Activated naive CD4-positive, alpha-beta T cell treated with anti-CD3 and anti-CD28 coated beads, Interleukin-2, amount 10 ng/mL, durations not matched to agents 7 days and 5 days (primary cell): ENCODE results near the gene FKBP1A.
"Not testable (repeated sequence)": the region's sequence is repeated elsewhere in the genome, so short reads cannot be mapped to it uniquely, and the experiment has no call there.

ENCODE experiments used
- CTCF ChIA-PET: fragments of 350-600 bp; sonication (Branson Sonifier 250); formaldehyde crosslinking; loops from one replicate; lab custom pipeline; 2021; ENCODE audit warnings: antibody characterized with exemption; lab: Charles Lee
- DNase-seq: peaks from one replicate; pipeline ENCODE4 v3.0.0-alpha.2; 2020
- H3K27ac Mint-ChIP-seq: one replicate; pipeline ENCODE4 v1.8.0; 2021; ENCODE audit warnings: mild to moderate bottlenecking, moderate library complexity, mixed read lengths
- H3K27me3 Mint-ChIP-seq: one replicate; pipeline ENCODE4 v1.8.0; 2021; ENCODE audit warnings: mild to moderate bottlenecking, mixed read lengths
- H3K36me3 Mint-ChIP-seq: one replicate; pipeline ENCODE4 v1.8.0; 2021; ENCODE audit warnings: mixed read lengths
- H3K4me1 Mint-ChIP-seq: one replicate; pipeline ENCODE4 v1.8.0; 2021; ENCODE audit warnings: mixed read lengths
- H3K4me3 Mint-ChIP-seq: one replicate; pipeline ENCODE4 v1.8.0; 2021; ENCODE audit warnings: mild to moderate bottlenecking, moderate library complexity, mixed read lengths
- H3K9me3 Mint-ChIP-seq: one replicate; pipeline ENCODE4 v1.8.0; 2021; ENCODE audit warnings: mixed read lengths

The FKBP1A gene

DNA sequence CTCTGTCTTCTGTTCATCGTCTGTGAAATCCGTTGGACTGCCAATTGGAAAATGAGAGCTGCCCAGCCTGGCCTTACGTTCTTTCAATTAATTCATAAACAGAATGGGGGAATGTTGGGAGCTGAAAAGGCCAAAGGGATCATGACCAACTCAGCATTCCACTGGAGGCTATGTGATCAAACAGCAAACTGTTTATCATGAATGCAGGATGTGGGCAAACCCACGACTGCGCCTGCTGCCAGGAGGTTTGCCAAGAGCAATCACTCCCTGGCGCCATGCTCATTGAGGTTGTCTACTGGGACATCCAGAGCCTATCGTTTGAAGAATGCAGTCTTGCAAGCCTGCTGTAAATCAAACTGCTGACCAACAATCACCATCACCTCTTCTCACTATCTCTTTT is 9.3 kb upstream of the FKBP1A start:
- Mint-ChIP-seq H3K4me1 (peaks cover 15% of the 10 kb centered on the region), H3K27me3 (peaks cover 17% of the 10 kb centered on the region), H3K27ac (no peak overlapping the region), H3K9me3 (peaks cover 9% of the 10 kb centered on the region), H3K36me3 (peaks cover 2% of the 10 kb centered on the region), H3K4me3 (no peak overlapping the region)
- CTCF ChIA-PET: no interaction called here
- DNase-seq: peak; percentile 39

DNA sequence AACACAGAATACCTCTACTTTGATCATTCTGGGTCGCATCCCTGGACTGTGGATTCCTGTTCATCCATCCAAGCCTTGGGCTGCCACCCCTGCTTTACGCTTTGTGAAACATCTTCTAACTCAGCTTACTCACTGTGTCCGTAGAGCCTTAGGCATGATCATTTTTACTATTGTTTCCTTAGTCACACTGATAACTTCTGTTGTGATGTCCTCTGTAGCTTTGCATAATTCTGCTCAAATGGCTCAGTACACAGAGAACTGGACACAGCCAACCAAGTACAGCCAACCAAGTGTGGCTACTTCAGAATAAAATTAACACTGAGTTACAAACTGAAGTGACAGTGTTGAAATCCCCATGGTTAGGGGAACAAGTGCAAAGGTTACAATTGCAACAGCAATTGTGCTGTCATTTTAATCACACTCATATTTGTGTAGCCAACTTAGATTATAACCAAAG is 8.6 kb upstream of the FKBP1A start:
- Mint-ChIP-seq H3K9me3 (peaks cover 16% of the 10 kb centered on the region), H3K36me3 (peaks cover 8% of the 10 kb centered on the region), H3K27ac (no peak overlapping the region), H3K4me1 (peaks cover 22% of the 10 kb centered on the region), H3K4me3 (no peak overlapping the region), H3K27me3 (peaks cover 22% of the 10 kb centered on the region)
- no peak for DNase-seq
- CTCF ChIA-PET: no interaction called here

- H3K4me1 Mint-ChIP-seq: peaks cover 28% of the 10 kb centered on the region
- peaks cover 32% of the 10 kb centered on the region for H3K27me3 Mint-ChIP-seq
- CTCF ChIA-PET: interaction anchor here (0.7 to 1.3 kb wide), 3 partner anchors 38 to 104 kb away, joined by 3 to 4 read pairs (median 3); no protein-coding TSS in a partner anchor
- not testable (repeated sequence) for H3K4me3 Mint-ChIP-seq, H3K27ac Mint-ChIP-seq, H3K36me3 Mint-ChIP-seq, DNase-seq
- H3K9me3 Mint-ChIP-seq: peaks cover 21% of the 10 kb centered on the region
These were observed 7.0 kb upstream of the FKBP1A start for GRCh38 chr20:1399678-1400366.

GRCh38 chr20:1398185-1398584 is 5.3 kb upstream of the FKBP1A start:
- not testable (repeated sequence) for DNase-seq, H3K4me3 Mint-ChIP-seq, H3K36me3 Mint-ChIP-seq, H3K27ac Mint-ChIP-seq
- CTCF ChIA-PET: interaction anchor here (1.4 to 1.5 kb wide), 2 partner anchors 39 to 110 kb away, joined by 4 read pairs; no protein-coding TSS in a partner anchor
- Mint-ChIP-seq H3K27me3 (peaks cover 28% of the 10 kb centered on the region), H3K9me3 (peaks cover 19% of the 10 kb centered on the region), H3K4me1 (peaks cover 38% of the 10 kb centered on the region)

DNA sequence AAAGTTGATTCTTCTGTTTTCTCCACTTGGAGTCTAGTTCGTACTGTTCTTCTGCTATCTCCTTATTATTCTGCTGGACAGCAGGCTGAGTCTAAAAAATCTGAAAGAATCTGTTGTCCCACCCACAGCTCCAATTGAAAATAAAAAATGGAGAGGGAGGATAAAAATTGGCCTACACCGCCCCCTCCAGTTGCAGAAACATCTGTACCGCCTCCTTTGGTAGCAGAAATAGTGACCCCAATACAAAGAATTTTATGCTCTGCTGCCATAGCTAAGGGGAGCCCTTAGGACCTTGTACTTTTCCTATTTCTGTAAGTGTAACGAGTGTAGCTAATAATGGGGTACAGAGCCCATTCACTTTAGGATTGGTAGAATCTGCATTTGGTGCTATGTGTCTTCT is 4.9 kb upstream of the FKBP1A start:
- no peak for DNase-seq
- no peak overlapping the region for H3K4me3 Mint-ChIP-seq
- peaks cover 39% of the 10 kb centered on the region for H3K4me1 Mint-ChIP-seq
- H3K27me3 Mint-ChIP-seq: peaks cover 27% of the 10 kb centered on the region
- H3K27ac Mint-ChIP-seq: no peak overlapping the region
- peaks cover 10% of the 10 kb centered on the region for H3K36me3 Mint-ChIP-seq
- CTCF ChIA-PET: interaction anchor here (1.4 to 1.5 kb wide), 2 partner anchors 39 to 110 kb away, joined by 4 read pairs; no protein-coding TSS in a partner anchor
- H3K9me3 Mint-ChIP-seq: peaks cover 18% of the 10 kb centered on the region

- CTCF ChIA-PET: no interaction called here
- DNase-seq: peak; percentile 37
- H3K4me3 Mint-ChIP-seq: no peak overlapping the region
- peaks cover 15% of the 10 kb centered on the region for H3K9me3 Mint-ChIP-seq
- peaks cover 27% of the 10 kb centered on the region for H3K27me3 Mint-ChIP-seq
- H3K27ac Mint-ChIP-seq: peak overlapping the region; percentile 46
- H3K4me1 Mint-ChIP-seq: peaks cover 33% of the 10 kb centered on the region
- H3K36me3 Mint-ChIP-seq: peaks cover 13% of the 10 kb centered on the region
These were observed 3.8 kb upstream of the FKBP1A start for GRCh38 chr20:1396702-1397101.

GRCh38 chr20:1396264-1396663 is 3.4 kb upstream of the FKBP1A start:
- Mint-ChIP-seq H3K27me3 (peaks cover 27% of the 10 kb centered on the region), H3K36me3 (peaks cover 13% of the 10 kb centered on the region), H3K4me1 (peaks cover 37% of the 10 kb centered on the region), H3K27ac (no peak overlapping the region), H3K9me3 (peaks cover 15% of the 10 kb centered on the region), H3K4me3 (no peak overlapping the region)
- CTCF ChIA-PET: no interaction called here
- DNase-seq: no peak

- DNase-seq: no peak
- peaks cover 27% of the 10 kb centered on the region for H3K27me3 Mint-ChIP-seq
- H3K36me3 Mint-ChIP-seq: peaks cover 22% of the 10 kb centered on the region
- peaks cover 15% of the 10 kb centered on the region for H3K9me3 Mint-ChIP-seq
- no peak overlapping the region for H3K4me3 Mint-ChIP-seq
- CTCF ChIA-PET: interaction anchor here (3.4 kb wide), 1 partner anchor 42 kb away, joined by 11 read pairs; no protein-coding TSS in a partner anchor
- H3K4me1 Mint-ChIP-seq: peaks cover 53% of the 10 kb centered on the region
- no peak overlapping the region for H3K27ac Mint-ChIP-seq
These were observed 1.8 kb upstream of the FKBP1A start for GRCh38 chr20:1394686-1395085.

GRCh38 chr20:1393507-1393882 is 641 bp upstream of the FKBP1A start:
- peaks cover 27% of the 10 kb centered on the region for H3K27me3 Mint-ChIP-seq
- H3K4me1 Mint-ChIP-seq: peaks cover 65% of the 10 kb centered on the region
- CTCF ChIA-PET: interaction anchor here (1.7 to 3.4 kb wide), 3 partner anchors 10 to 81 kb away, joined by 6 to 11 read pairs (median 7); no protein-coding TSS in a partner anchor
- H3K4me3 Mint-ChIP-seq: peak overlapping the region; percentile 86
- peak overlapping the region; percentile 92 for H3K27ac Mint-ChIP-seq
- H3K9me3 Mint-ChIP-seq: peaks cover 15% of the 10 kb centered on the region
- H3K36me3 Mint-ChIP-seq: peaks cover 28% of the 10 kb centered on the region
- no peak for DNase-seq

- H3K4me3 Mint-ChIP-seq: peak overlapping the region; percentile 92
- H3K27me3 Mint-ChIP-seq: peaks cover 26% of the 10 kb centered on the region
- CTCF ChIA-PET: interaction anchor here (0.6 to 1.9 kb wide), 11 partner anchors 8 to 378 kb away, joined by 3 to 8 read pairs (median 4); no protein-coding TSS in a partner anchor
- peak overlapping the region; percentile 87 for H3K27ac Mint-ChIP-seq
- peaks cover 74% of the 10 kb centered on the region for H3K4me1 Mint-ChIP-seq
- peaks cover 14% of the 10 kb centered on the region for H3K9me3 Mint-ChIP-seq
- peaks cover 33% of the 10 kb centered on the region for H3K36me3 Mint-ChIP-seq
- no peak for DNase-seq
These were observed 486 bp downstream of the FKBP1A start for GRCh38 chr20:1392443-1392692.

GRCh38 chr20:1391640-1392442 is 1.0 kb downstream of the FKBP1A start:
- Mint-ChIP-seq H3K27me3 (peaks cover 21% of the 10 kb centered on the region), H3K36me3 (peaks cover 28% of the 10 kb centered on the region), H3K4me3 (peak overlapping the region; percentile 92), H3K4me1 (peaks cover 74% of the 10 kb centered on the region), H3K27ac (peak overlapping the region; percentile 87), H3K9me3 (peaks cover 8% of the 10 kb centered on the region)
- no peak for DNase-seq
- CTCF ChIA-PET: interaction anchor here (0.6 to 2.3 kb wide), 15 partner anchors 8 to 379 kb away, joined by 3 to 8 read pairs (median 4); no protein-coding TSS in a partner anchor

- peak overlapping the region; percentile 92 for H3K4me3 Mint-ChIP-seq
- DNase-seq: no peak
- H3K9me3 Mint-ChIP-seq: peaks cover under 1% of the 10 kb centered on the region
- CTCF ChIA-PET: interaction anchor here (1.2 to 2.3 kb wide), 7 partner anchors 14 to 78 kb away, joined by 3 to 8 read pairs (median 5); no protein-coding TSS in a partner anchor
- peaks cover 74% of the 10 kb centered on the region for H3K4me1 Mint-ChIP-seq
- H3K27ac Mint-ChIP-seq: peak overlapping the region; percentile 85
- peaks cover 33% of the 10 kb centered on the region for H3K36me3 Mint-ChIP-seq
- peaks cover 12% of the 10 kb centered on the region for H3K27me3 Mint-ChIP-seq
These were observed 2.1 kb downstream of the FKBP1A start for GRCh38 chr20:1390581-1391403.

- Mint-ChIP-seq H3K27me3 (peaks cover 4% of the 10 kb centered on the region), H3K27ac (peak overlapping the region; percentile 85), H3K4me3 (peak overlapping the region; percentile 92), H3K4me1 (peaks cover 80% of the 10 kb centered on the region), H3K36me3 (peaks cover 39% of the 10 kb centered on the region), H3K9me3 (no peaks in the 10 kb centered on the region)
- CTCF ChIA-PET: interaction anchor here (1.4 to 2.3 kb wide), 2 partner anchors 65 to 77 kb away, joined by 5 to 8 read pairs; no protein-coding TSS in a partner anchor
- DNase-seq: no peak
These were observed 2.9 kb downstream of the FKBP1A start for GRCh38 chr20:1389703-1390580.
